SK-N-SH (cell line): ENCODE measurements around the gene AFF3. TPM values are rescaled to one million over a fixed set of nuclear protein-coding genes. Genes with fewer than 3 reads are reported as not detected.

Experiments used
- CTCF ChIA-PET: fragments of 300-600, 350-600 bp; formaldehyde crosslinking; extraction: SDS; loops from one replicate; lab custom pipeline; 2021; lab: Yijun Ruan, JAX
- POLR2A ChIA-PET: fragments of 350-600 bp; sonication (Branson Sonifier 250); formaldehyde crosslinking; extraction: SDS; loops from one replicate; lab custom pipeline; 2020; ENCODE audit warnings: antibody characterized with exemption, inconsistent platforms; lab: Yijun Ruan, JAX
- DNase-seq: peaks from one replicate; pipeline ENCODE4 v3.0.0; 2012
- H2AFZ ChIP-seq: fragments of 200-600 bp; sonication (generic); 2 replicates; pipeline ENCODE4 v1.8.1; 2016; ENCODE audit warnings: antibody characterized with exemption, mild to moderate bottlenecking, low read depth
- H3F3A ChIP-seq: fragments of 200-600 bp; sonication (generic); replicated peaks from 2 replicates; pipeline ENCODE3; 2016; ENCODE audit warnings: antibody characterized with exemption, mild to moderate bottlenecking; ENCODE audit not compliant: insufficient read depth
- H3K27ac ChIP-seq, 2 experiments: fragments of 200-500 bp in 1 of 2; fragments of 200-600 bp in 1 of 2; sonication (Bioruptor generic) in 1 of 2; sonication (generic), shearing (Covaris generic) in 1 of 2; 2 replicates each; pipeline versions ENCODE4 v1.5.1 to v1.6.1; 2014 to 2016; ENCODE audit warnings: low read depth in 2 of 2, inconsistent platforms in 1 of 2, low read length in 1 of 2, mild to moderate bottlenecking in 1 of 2, mixed read lengths in 1 of 2
- H3K27me3 ChIP-seq: fragments of 200-600 bp; sonication (generic), shearing (Covaris generic); 2 replicates; pipeline ENCODE4 v1.6.1; 2016; ENCODE audit warnings: mixed run types; ENCODE audit not compliant: insufficient read depth
- H3K36me3 ChIP-seq, 2 experiments: fragments of 200-500 bp in 1 of 2; fragments of 200-600 bp in 1 of 2; sonication (Bioruptor generic) in 1 of 2; sonication (generic) in 1 of 2; replicated peaks in 1 of 2; 2 replicates each; pipeline versions ENCODE3 to v1.5.1; 2014 to 2016; ENCODE audit warnings: low read length in 1 of 2, mild to moderate bottlenecking in 1 of 2; ENCODE audit not compliant: insufficient read depth in 2 of 2, control insufficient read depth in 1 of 2
- H3K4me1 ChIP-seq, 2 experiments: fragments of 200-500 bp in 1 of 2; fragments of 200-600 bp in 1 of 2; sonication (Bioruptor generic) in 1 of 2; sonication (generic), shearing (Covaris generic) in 1 of 2; 2 replicates each; pipeline versions ENCODE4 v1.5.1 to v1.6.1; 2014 to 2016; ENCODE audit warnings: low read depth in 1 of 2, low read length in 1 of 2, mixed run types in 1 of 2; ENCODE audit not compliant: insufficient read depth in 2 of 2, control insufficient read depth in 1 of 2
- H3K4me2 ChIP-seq: fragments of 200-600 bp; sonication (generic), shearing (Covaris generic); 2 replicates; pipeline ENCODE4 v1.6.1; 2017; ENCODE audit warnings: mixed run types
- H3K4me3 ChIP-seq, 2 experiments: fragments of 200-500 bp in 1 of 2; fragments of 200-600 bp in 1 of 2; sonication (Bioruptor generic) in 1 of 2; sonication (generic), shearing (Covaris generic) in 1 of 2; 2 replicates each; pipeline versions ENCODE4 v1.5.1 to v1.8.1; 2014 to 2016; ENCODE audit warnings: low read depth in 2 of 2, inconsistent platforms in 1 of 2, low read length in 1 of 2, mild to moderate bottlenecking in 1 of 2, mixed read lengths in 1 of 2, moderate library complexity in 1 of 2
- H3K79me2 ChIP-seq: fragments of 200-600 bp; sonication (generic); 2 replicates; pipeline ENCODE4 v1.8.1; 2017; ENCODE audit warnings: mild to moderate bottlenecking; ENCODE audit not compliant: insufficient read depth
- H3K9ac ChIP-seq: fragments of 200-600 bp; sonication (generic); 2 replicates; pipeline ENCODE4 v1.6.1; 2017; ENCODE audit warnings: mixed run types
- H3K9me2 ChIP-seq: fragments of 200-600 bp; sonication (generic); 2 replicates; pipeline ENCODE4 v1.6.1; 2017; ENCODE audit warnings: mixed run types
- H3K9me3 ChIP-seq: fragments of 200-600 bp; sonication (generic); 2 replicates; pipeline ENCODE4 v1.6.1; 2017; ENCODE audit warnings: mixed run types, mild to moderate bottlenecking, moderate library complexity
- H4K20me1 ChIP-seq: fragments of 200-600 bp; sonication (generic); 2 replicates; pipeline ENCODE4 v1.6.1; 2017; ENCODE audit warnings: mild to moderate bottlenecking, mixed run types; ENCODE audit not compliant: insufficient read depth
- ELF1 ChIP-seq: IDR thresholded peaks from 2 replicates; pipeline ENCODE4 v1.4.0; 2012
- EP300 ChIP-seq, 2 experiments: IDR thresholded peaks; 2 replicates each; pipeline versions ENCODE4 v1.4.0 to v1.6.1; 2012; ENCODE audit warnings: borderline replicate concordance in 1 of 2, low read depth in 1 of 2, low read length in 1 of 2
- EZH2phosphoT487 ChIP-seq: fragments of 200-600 bp; sonication (generic); IDR thresholded peaks from 2 replicates; pipeline ENCODE4 v1.6.1; 2017; ENCODE audit warnings: low read depth, mixed run types, mild to moderate bottlenecking, antibody characterized with exemption, moderate library complexity, borderline replicate concordance
- FOXM1 ChIP-seq: IDR thresholded peaks from 2 replicates; pipeline ENCODE4 v1.4.0; 2012; ENCODE audit warnings: low read depth, mild to moderate bottlenecking
- GATA2 ChIP-seq: sonication (generic); formaldehyde crosslinking; IDR thresholded peaks from 2 replicates; pipeline ENCODE4 v1.5.0; 2020; ENCODE audit warnings: mild to moderate bottlenecking, missing genetic modification reagents
- IRF3 ChIP-seq: fragments of 150-350 bp; IDR thresholded peaks from 2 replicates; pipeline ENCODE4 v1.6.1; 2016; ENCODE audit warnings: mild to moderate bottlenecking, low read depth, low read length
- JUND ChIP-seq: IDR thresholded peaks from 2 replicates; pipeline ENCODE4 v1.4.0; 2012
- POLR2AphosphoS5 ChIP-seq: IDR thresholded peaks from 2 replicates; pipeline ENCODE4 v1.6.1; 2012; ENCODE audit warnings: low read depth, low read length
- RAD21 ChIP-seq: IDR thresholded peaks from 2 replicates; pipeline ENCODE4 v1.6.1; 2012; ENCODE audit warnings: mild to moderate bottlenecking, low read length
- REST ChIP-seq: IDR thresholded peaks from 2 replicates; pipeline ENCODE4 v1.6.1; 2012; ENCODE audit warnings: mild to moderate bottlenecking, low read depth, low read length, moderate library complexity
- TCF12 ChIP-seq: IDR thresholded peaks from 2 replicates; pipeline ENCODE4 v1.4.0; 2012
- YY1 ChIP-seq: IDR thresholded peaks from 2 replicates; pipeline ENCODE4 v1.4.0; 2012; ENCODE audit warnings: low read depth, mild to moderate bottlenecking
- WGBS: methylation state at CpG from one replicate; pipeline ENCODE4 v1.1.6; 2017; ENCODE audit warnings: low lambda C conversion rate; 5-methylcytosine and 5-hydroxymethylcytosine counted together
- polyA plus RNA-seq, 3 experiments: library from polyadenylated mRNA; depleted of rRNA; stranded (reverse); fragments of >200 nt; gene quantifications; 2 replicates each; pipeline ENCODE4 v1.2.3, GENCODE V29; 2012

The AFF3 gene
- polyA plus RNA-seq, 1 of the 3 experiments (the other 2 are of a cell fraction): 0.36 TPM

- Histone ChIP-seq H3K4me3 (no peak overlapping the region), H4K20me1 (no peaks in the 10 kb centered on the region), H3K79me2 (no peaks in the 10 kb centered on the region), H3F3A (no peaks in the 10 kb centered on the region), H3K27me3 (no peaks in the 10 kb centered on the region), H3K36me3 (no peaks in the 10 kb centered on the region), H3K4me2 (no peak overlapping the region), H3K9me2 (no peaks in the 10 kb centered on the region), H3K27ac (peak overlapping the region in 1 of 2 experiments; percentile 16; a peak in 2 of 4 replicates), H3K9ac (no peak overlapping the region), H3K4me1 (peaks cover 0 to 26% of the 10 kb centered on the region in 2 experiments; a peak in 2 of 4 replicates), H2AFZ (no peak overlapping the region), H3K9me3 (no peaks in the 10 kb centered on the region)
- ChIA-PET POLR2A (no interaction called here), CTCF (interaction anchor here (2.2 kb wide), 1 partner anchor 94 kb away, joined by 6 read pairs; no protein-coding TSS in a partner anchor)
- TF ChIP-seq TCF12: no peak
- DNase-seq: no peak
- WGBS: 88% methylated on average over 6 of the region's 8 CpGs
Measured at GRCh38 chr2:99652862-99653261, 489.5 kb downstream of the AFF3 start.

- no peaks in the 10 kb centered on the region for H3K9me3 ChIP-seq
- no peaks in the 10 kb centered on the region for H3K27me3 ChIP-seq
- CTCF ChIA-PET: interaction anchor here (1.0 kb wide), 2 partner anchors 93 to 532 kb away, joined by 3 read pairs; no protein-coding TSS in a partner anchor
- no peak for DNase-seq
- H3K9ac ChIP-seq: no peak overlapping the region
- H4K20me1 ChIP-seq: no peaks in the 10 kb centered on the region
- H3K4me2 ChIP-seq: no peak overlapping the region
- no peaks in the 10 kb centered on the region for H3K36me3 ChIP-seq
- H3K4me3 ChIP-seq: no peak overlapping the region
- POLR2A ChIA-PET: no interaction called here
- H2AFZ ChIP-seq: no peak overlapping the region
- no peaks in the 10 kb centered on the region for H3K79me2 ChIP-seq
- no peaks in the 10 kb centered on the region for H3K9me2 ChIP-seq
- no peak overlapping the region; a peak in 2 of 4 replicates for H3K27ac ChIP-seq
- H3F3A ChIP-seq: no peaks in the 10 kb centered on the region
- TF ChIP-seq EP300 (IDR thresholded peaks at IDR 0.05; ENCODE audit: borderline replicate concordance in 1 of 2, low read depth in 1 of 2, low read length in 1 of 2) (no peak), FOXM1 (no peak), YY1 (no peak), JUND (no peak), REST (no peak), RAD21 (no peak), IRF3 (no peak), GATA2 (CRISPR knock-in tag) (no peak), ELF1 (no peak), POLR2AphosphoS5 (no peak), EZH2phosphoT487 (no peak)
- H3K4me1 ChIP-seq: peaks cover 0 to 25% of the 10 kb centered on the region in 2 experiments; a peak in 2 of 4 replicates
- WGBS: 66% methylated on average over 9 of the region's 9 CpGs
Measured at GRCh38 chr2:99651930-99652670, 490.3 kb downstream of the AFF3 start.
